HepG2 (cell line): Measurements from ENCODE around the gene VMO1. TPM values are rescaled to one million over a fixed set of nuclear protein-coding genes. Genes with fewer than 3 reads are reported as not detected.
A peak's percentile ranks its signal among the peaks of the same experiment; 100 is the strongest.

Experiments used
- ATAC-seq: fragments of 200-7000 bp; cut with Tn5 transposase; 3 replicates; pipeline ENCODE4 v1.9.1; 2020; ENCODE audit warnings: mild to moderate bottlenecking, moderate library complexity
- BruUV-seq: library from RNA; stranded (reverse); fragments of 400-500 nt; replicated peaks from 2 replicates; lab custom pipeline; 2021; lab: Mats Ljungman, UMichigan
- CTCF ChIA-PET: fragments of 300-600 bp; formaldehyde crosslinking; extraction: SDS; loops from one replicate; lab custom pipeline; 2021; ENCODE audit warnings: low total read pairs, inconsistent platforms, low intra/inter-chr PET ratio; lab: Yijun Ruan, JAX
- POLR2A ChIA-PET: fragments of 350-600 bp; sonication (Branson Sonifier 250); formaldehyde crosslinking; loops from one replicate; lab custom pipeline; 2020; ENCODE audit warnings: antibody characterized with exemption, inconsistent platforms; lab: Yijun Ruan, JAX
- DNase-seq: peaks from one replicate; pipeline ENCODE4 v3.0.0-alpha.2; 2015; ENCODE audit warnings: low spot score
- FAIRE-seq: peaks from 3 replicates; lab custom pipeline; 2011; peaks lifted over from hg19 to GRCh38; lab: Jason Lieb, UNC
- H2AFZ ChIP-seq: one replicate; pipeline ENCODE4 v1.6.1; 2011; ENCODE audit warnings: low read length, inconsistent platforms
- H3K27ac ChIP-seq: fragments of 300-600 bp; 3 replicates; pipeline ENCODE4 v1.8.0; 2011; ENCODE audit warnings: mixed run types, mild to moderate bottlenecking, mixed read lengths, low read length, inconsistent platforms; ENCODE audit not compliant: insufficient read depth; ENCODE audit errors: extremely low read length
- H3K27me3 ChIP-seq, 2 experiments: fragments of 200-600 bp in 1 of 2; 2 replicates in 1 of 2; 3 replicates in 1 of 2; pipeline versions ENCODE4 v1.6.0 to v1.8.0; 2011; ENCODE audit warnings: low read length in 2 of 2, mild to moderate bottlenecking in 2 of 2, moderate library complexity in 2 of 2, inconsistent platforms in 1 of 2; ENCODE audit not compliant: insufficient read depth in 2 of 2, control insufficient read depth in 1 of 2
- H3K36me3 ChIP-seq, 2 experiments: fragments of 200-600 bp in 1 of 2; replicated peaks in 1 of 2; 2 replicates in 1 of 2; 3 replicates in 1 of 2; pipeline versions ENCODE4 v1.5.1 to v1.8.0; 2011; ENCODE audit warnings: low read length in 2 of 2, inconsistent platforms in 1 of 2; ENCODE audit not compliant: insufficient read depth in 2 of 2, control insufficient read depth in 1 of 2
- H3K4me1 ChIP-seq: 2 replicates; pipeline ENCODE4 v1.5.1; 2012; ENCODE audit warnings: low read length, inconsistent platforms; ENCODE audit not compliant: insufficient read depth
- H3K4me2 ChIP-seq: 2 replicates; pipeline ENCODE4 v1.6.0; 2011; ENCODE audit warnings: low read depth, low read length, inconsistent platforms
- H3K4me3 ChIP-seq, 3 experiments: fragments of 200-600 bp in 1 of 3; sonication (generic), shearing (Covaris generic) in 1 of 3; replicated peaks in 1 of 3; 2 replicates each; pipeline ENCODE4 v1.5.1; 2011 to 2016; ENCODE audit warnings: low read length in 3 of 3, inconsistent platforms in 2 of 3, low read depth in 2 of 3, mild to moderate bottlenecking in 2 of 3, control low read depth in 1 of 3, mixed read lengths in 1 of 3; ENCODE audit not compliant: insufficient read depth in 1 of 3
- H3K79me2 ChIP-seq: one replicate; pipeline ENCODE4 v1.6.1; 2011; ENCODE audit warnings: low read length, inconsistent platforms; ENCODE audit not compliant: insufficient read depth
- H3K9ac ChIP-seq: 2 replicates; pipeline ENCODE4 v1.6.0; 2011; ENCODE audit warnings: mild to moderate bottlenecking, low read depth, low read length, inconsistent platforms; ENCODE audit not compliant: insufficient read depth
- H3K9me3 ChIP-seq: 2 replicates; pipeline ENCODE4 v1.5.1; 2012; ENCODE audit warnings: mild to moderate bottlenecking, low read length
- H4K20me1 ChIP-seq: 2 replicates; pipeline ENCODE4 v1.6.0; 2011; ENCODE audit warnings: inconsistent platforms, mild to moderate bottlenecking, low read length, moderate library complexity; ENCODE audit not compliant: insufficient read depth
- BRF2 ChIP-seq: sonication (generic); formaldehyde crosslinking; IDR thresholded peaks from 2 replicates; pipeline ENCODE4 v1.8.1; 2022; ENCODE audit warnings: mild to moderate bottlenecking, missing genetic modification reagents
- CBX5 ChIP-seq: sonication (generic); formaldehyde crosslinking; IDR thresholded peaks from 2 replicates; pipeline ENCODE4 v1.4.0; 2020; ENCODE audit warnings: missing genetic modification reagents, borderline replicate concordance
- FOXO1 ChIP-seq: sonication (generic); formaldehyde crosslinking; IDR thresholded peaks from 2 replicates; pipeline ENCODE4 v1.4.0; 2020; ENCODE audit warnings: missing genetic modification reagents
- HNF4G ChIP-seq, 2 experiments: sonication (generic) in 1 of 2; formaldehyde crosslinking in 1 of 2; IDR thresholded peaks; 2 replicates each; pipeline versions ENCODE4 v1.4.0 to v1.6.1; 2011 to 2020; ENCODE audit warnings: borderline replicate concordance in 2 of 2, low read depth in 2 of 2, mild to moderate bottlenecking in 2 of 2, low read length in 1 of 2, missing genetic modification reagents in 1 of 2, moderate library complexity in 1 of 2
- IRX3 ChIP-seq: sonication (generic); formaldehyde crosslinking; IDR thresholded peaks from 2 replicates; pipeline ENCODE4 v1.8.1; 2023; ENCODE audit warnings: mild to moderate bottlenecking, low read depth, missing genetic modification reagents, borderline replicate concordance
- MED1 ChIP-seq: sonication (generic); formaldehyde crosslinking; IDR thresholded peaks from 2 replicates; pipeline ENCODE4 v1.4.0; 2020; ENCODE audit warnings: missing genetic modification reagents
- MEIS2 ChIP-seq: sonication (generic); formaldehyde crosslinking; IDR thresholded peaks from 2 replicates; pipeline ENCODE4 v1.9.0; 2021; ENCODE audit warnings: mild to moderate bottlenecking, missing genetic modification reagents
- NFKBIZ ChIP-seq: IDR thresholded peaks from 2 replicates; pipeline ENCODE4 v1.6.1; 2018; ENCODE audit warnings: missing genetic modification reagents, missing compliant biosample characterization
- PHF21A ChIP-seq: sonication (generic); formaldehyde crosslinking; IDR thresholded peaks from 2 replicates; pipeline ENCODE4 v1.5.0; 2020; ENCODE audit warnings: mild to moderate bottlenecking, missing genetic modification reagents
- POLR2A ChIP-seq, 2 experiments: IDR thresholded peaks; 2 replicates each; pipeline ENCODE4 v1.6.1; 2011; ENCODE audit warnings: low read depth in 2 of 2, low read length in 2 of 2, mild to moderate bottlenecking in 1 of 2, moderate library complexity in 1 of 2; ENCODE audit not compliant: insufficient read depth in 1 of 2
- REPIN1 ChIP-seq: sonication (generic); formaldehyde crosslinking; IDR thresholded peaks from 2 replicates; pipeline ENCODE4 v1.8.0; 2022; ENCODE audit warnings: missing genetic modification reagents, low read depth, mild to moderate bottlenecking, borderline replicate concordance
- SP5 ChIP-seq: IDR thresholded peaks from 2 replicates; pipeline ENCODE4 v1.6.1; 2016; ENCODE audit warnings: low read depth, borderline replicate concordance
- TFAP4 ChIP-seq: sonication (generic); IDR thresholded peaks from 2 replicates; pipeline ENCODE4 v1.6.1; 2016; ENCODE audit warnings: low read depth, borderline replicate concordance
- U2AF2 ChIP-seq: fragments of 200-400 bp; formaldehyde crosslinking; IDR thresholded peaks from 2 replicates; pipeline ENCODE4 v1.6.1; 2017; ENCODE audit warnings: low read depth, mild to moderate bottlenecking, low read length
- ZBTB42 ChIP-seq: sonication (generic); formaldehyde crosslinking; IDR thresholded peaks from 2 replicates; pipeline ENCODE4 v1.5.0; 2020; ENCODE audit warnings: mild to moderate bottlenecking, missing genetic modification reagents
- ZFP36L2 ChIP-seq: sonication (generic); formaldehyde crosslinking; IDR thresholded peaks from 2 replicates; pipeline ENCODE4 v1.4.0; 2020; ENCODE audit warnings: missing genetic modification reagents
- ZNF275 ChIP-seq: sonication (generic); formaldehyde crosslinking; IDR thresholded peaks from 2 replicates; pipeline ENCODE4 v1.8.0; 2022; ENCODE audit warnings: missing genetic modification reagents, mild to moderate bottlenecking, inconsistent platforms, borderline replicate concordance
- ZNF446 ChIP-seq: sonication (generic); formaldehyde crosslinking; IDR thresholded peaks from 2 replicates; pipeline ENCODE4 v1.5.0; 2020; ENCODE audit warnings: mild to moderate bottlenecking, missing genetic modification reagents
- ZNF543 ChIP-seq: sonication (generic); formaldehyde crosslinking; IDR thresholded peaks from 2 replicates; pipeline ENCODE4 v1.4.0; 2020; ENCODE audit warnings: mild to moderate bottlenecking, missing genetic modification reagents
- WGBS: methylation state at CpG from one replicate; pipeline ENCODE4 v1.1.6; 2017; ENCODE audit warnings: low lambda C conversion rate; 5-methylcytosine and 5-hydroxymethylcytosine counted together
- in situ Hi-C: cut with HindIII; loops from 2 replicates; pipeline ENCODE4 v1.10.0; 2017; ENCODE audit warnings: low pct_unique_long_range_greater_than_20kb; ENCODE audit not compliant: extremely low pct_ligation_motif_present
- intact Hi-C: fragments of 100-400 bp; cut with micrococcal nuclease; formaldehyde crosslinking; loops from one replicate; pipeline ENCODE4 v1.10.0; 2022; ENCODE audit not compliant: unreplicated experiment
- polyA plus RNA-seq, 8 experiments: library from polyadenylated mRNA; depleted of rRNA in 3 of 8; stranded (reverse) in 7 of 8; unstranded in 1 of 8; fragments of >200 nt; fragmentation: Illumina TruSeq in 4 of 8; extraction: Trizol in 4 of 8; gene quantifications; 2 replicates each; pipeline versions ENCODE4 v1.2.1 to v1.2.3, GENCODE V29; 2011 to 2016; ENCODE audit warnings: low read depth in 4 of 8, missing spikeins in 1 of 8, mixed read lengths in 1 of 8; ENCODE audit not compliant: insufficient read depth in 1 of 8
- total RNA-seq, 5 experiments: library from RNA; depleted of rRNA; stranded (reverse); fragments of >200 nt; fragmentation: Illumina TruSeq; extraction: Trizol; gene quantifications; 2 replicates each; pipeline ENCODE4 v1.2.3, GENCODE V29; 2016; ENCODE audit warnings: low read depth in 1 of 5

Gene VMO1
- total and polyA plus RNA-seq, 2 of the 13 experiments (the other 11 are each of a cell fraction or from before 2014, with no cell fraction given) = not detected

GRCh38 chr17:4777969-4778760 lies 8.0 kb downstream of the VMO1 start (continued):
- peak; percentile 79 for TF ChIP-seq CBX5 (CRISPR knock-in tag)
- peak; percentile 39; the same call in 1 of the 2 replicates for TF ChIP-seq HNF4G (IDR thresholded peaks at IDR 0.05; ENCODE audit: borderline replicate concordance, low read depth, low read length)
- no peak for TF ChIP-seq HNF4G (CRISPR knock-in tag; IDR thresholded peaks at IDR 0.05; ENCODE audit: borderline replicate concordance, low read depth)
- no peak for TF ChIP-seq BRF2 (CRISPR knock-in tag)
- 0 out of 2 replicates have a peak, but pooled peaks have one; percentile 42 for TF ChIP-seq ZNF543 (CRISPR knock-in tag)
- no peak; the same call in 1 of the 2 replicates for TF ChIP-seq PHF21A (CRISPR knock-in tag)
- TF ChIP-seq, all 625 proteins: peak for 200

- Histone ChIP-seq H3K9ac (peak overlapping the region; percentile 81), H3K9me3 (no peaks in the 10 kb centered on the region), H3K79me2 (peaks cover 27% of the 10 kb centered on the region), H3K27me3 (no peaks in the 10 kb centered on the region; a peak in 1 of 5 replicates), H3K4me1 (peaks cover 83% of the 10 kb centered on the region), H4K20me1 (no peaks in the 10 kb centered on the region; the same call in 1 of the 2 replicates), H2AFZ (no peak overlapping the region), H3K27ac (peak overlapping the region; percentile 76), H3K36me3 (no peaks in the 10 kb centered on the region; a peak in 1 of 5 replicates), H3K4me2 (peak overlapping the region; percentile 88), H3K4me3 (peak overlapping the region; percentile 65 to 83 (median 75))
- intact Hi-C loops (loop anchor here (5.0 kb wide), 1 partner anchor 40 kb away; the partner anchor contains the start of gene MED11), in situ Hi-C loops (no loop called here)
- WGBS = 23% methylated on average over 7 of the region's 10 CpGs
- POLR2A ChIA-PET = interaction anchor here (1.0 to 13.3 kb wide), 18 partner anchors 8 to 168 kb away, joined by 3 to 317 read pairs (median 9); partner anchors contain the start of genes ARRB2, CXCL16, GLTPD2 and MED11
- CTCF ChIA-PET = no interaction called here
- ATAC-seq (peak; percentile 55), FAIRE-seq (no peak), DNase-seq (no peak)
- BruUV-seq = TSS peak; percentile 88
- TF ChIP-seq IRX3 (CRISPR knock-in tag) (0 out of 2 replicates have a peak, but pooled peaks have one; percentile 18), FOXO1 (CRISPR knock-in tag) (no peak), ZBTB42 (CRISPR knock-in tag) (0 out of 2 replicates have a peak, but pooled peaks have one; percentile 25), ZNF446 (0 out of 2 replicates have a peak, but pooled peaks have one; percentile 72), MEIS2 (no peak), MED1 (no peak), POLR2A (IDR thresholded peaks at IDR 0.05; ENCODE audit: insufficient read depth in 1 of 2, low read depth in 2 of 2, low read length in 2 of 2) (0 out of 4 replicates have a peak, but pooled peaks of 1 of the 2 experiments have one; percentile 26), U2AF2 (no peak), NFKBIZ (CRISPR knock-in tag) (0 out of 2 replicates have a peak, but pooled peaks have one; percentile 0), SP5 (0 out of 2 replicates have a peak, but pooled peaks have one; percentile 11), REPIN1 (CRISPR knock-in tag) (no peak), TFAP4 (peak; percentile 84), ZFP36L2 (CRISPR knock-in tag) (no peak), ZNF275 (CRISPR knock-in tag) (0 out of 2 replicates have a peak, but pooled peaks have one; percentile 1)
Observed at GRCh38 chr17:4772235-4772613, 13.9 kb downstream of the VMO1 start.
